GM21723 (cell line): Measurements from ENCODE around the gene THADA.

Experiments used
- ATAC-seq: cut with Tn5 transposase; IDR thresholded peaks from one replicate; pipeline ENCODE4 v1.9.1; 2021; ENCODE audit warnings: mild to moderate bottlenecking, moderate library complexity; ENCODE audit not compliant: unreplicated experiment

Gene THADA

DNA sequence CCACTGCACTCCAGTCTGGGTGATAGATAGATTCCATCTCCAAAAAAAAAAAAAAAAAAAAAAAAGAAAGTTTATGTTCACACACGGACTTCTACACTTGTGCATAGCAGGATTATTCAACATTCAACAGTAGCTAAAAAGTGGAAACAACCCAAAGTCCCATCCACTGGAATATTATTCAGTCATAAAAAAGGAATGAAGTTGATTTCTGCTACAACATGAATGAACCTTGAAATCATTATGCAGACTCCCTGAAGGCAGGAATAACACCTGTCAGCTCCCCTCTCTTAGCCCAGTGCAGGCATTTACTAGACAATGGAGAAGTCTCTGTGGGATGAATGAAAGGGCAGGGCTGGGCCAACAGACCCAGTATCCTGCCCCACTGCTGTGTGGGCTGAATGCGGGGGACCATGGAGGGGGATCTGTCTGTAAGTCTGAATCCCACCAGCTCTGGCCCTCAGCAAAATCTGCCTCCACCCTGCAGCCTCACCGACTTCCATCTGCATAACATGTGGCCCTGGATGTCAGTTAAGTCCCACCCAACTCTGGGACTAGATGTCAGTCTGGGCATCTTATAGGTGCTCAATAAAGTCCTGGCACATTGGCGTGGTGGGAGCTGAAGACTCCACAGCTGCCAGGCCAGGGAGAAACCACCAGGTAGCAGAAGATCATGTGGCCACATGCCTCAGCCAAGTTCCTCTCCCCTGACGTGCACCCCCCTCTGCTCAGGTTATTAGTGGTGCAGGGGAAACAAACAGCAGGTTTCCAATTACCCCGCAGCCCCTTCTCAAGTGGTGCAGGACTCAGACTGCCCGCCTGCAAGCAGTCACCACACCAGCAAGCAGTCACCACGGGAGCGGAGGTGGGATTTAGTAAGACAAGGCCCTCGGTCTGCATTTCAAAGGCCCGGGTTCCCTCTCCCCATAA is 378.3 kb downstream of the THADA start:
- no peak for ATAC-seq

GRCh38 chr2:43216629-43217028 is 379.2 kb downstream of the THADA start:
- ATAC-seq = no peak

DNA sequence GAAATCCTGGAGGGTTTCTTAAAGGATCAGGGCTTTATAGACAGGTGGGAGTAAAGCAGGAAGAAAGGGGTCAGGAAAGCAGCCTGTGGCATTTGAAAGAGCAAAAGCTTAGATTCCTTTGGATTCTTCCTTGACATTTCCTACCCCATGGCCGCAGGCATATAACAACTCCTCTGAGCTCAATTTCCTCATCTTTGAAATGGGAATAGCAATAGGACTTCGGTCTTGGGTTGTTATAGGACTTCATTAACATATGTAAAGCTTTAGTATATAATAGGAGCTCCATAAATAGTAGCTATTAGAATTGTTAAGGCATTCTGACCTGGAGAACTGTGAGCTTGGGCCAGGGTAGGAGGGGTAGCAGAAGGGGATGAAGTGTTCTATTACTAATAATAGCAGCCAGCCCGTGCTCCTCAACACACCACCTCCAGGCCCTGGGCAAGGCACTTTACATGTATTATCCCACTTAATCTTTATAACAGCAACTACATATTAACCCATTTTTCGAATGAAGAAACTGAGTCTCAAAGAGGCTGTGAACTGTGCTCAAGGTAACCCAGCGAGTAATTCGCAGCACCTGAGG is 380.1 kb downstream of the THADA start:
- no peak for ATAC-seq

DNA sequence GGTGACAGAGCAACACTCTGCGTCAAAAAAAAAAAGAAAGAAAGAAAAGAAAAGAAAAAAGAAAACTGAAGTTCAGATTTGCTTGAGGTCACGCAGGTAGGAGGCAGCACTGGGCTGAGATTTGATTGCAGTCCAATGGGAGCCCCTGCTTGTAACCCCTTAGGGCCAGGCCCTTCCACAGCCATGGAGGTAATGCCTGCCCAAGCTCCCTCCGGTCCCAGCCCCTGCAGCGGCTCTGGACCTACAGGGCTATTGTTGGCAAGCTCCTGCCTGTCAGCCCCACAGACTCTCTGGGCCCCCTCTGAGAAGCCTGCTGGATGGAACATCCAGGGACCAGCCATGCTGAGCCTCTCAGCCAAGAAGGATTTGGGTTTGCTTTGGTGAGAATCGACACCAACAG is 381.6 kb downstream of the THADA start:
- ATAC-seq = no peak

GRCh38 chr2:43212931-43213330 is 382.9 kb downstream of the THADA start:
- no peak for ATAC-seq

DNA sequence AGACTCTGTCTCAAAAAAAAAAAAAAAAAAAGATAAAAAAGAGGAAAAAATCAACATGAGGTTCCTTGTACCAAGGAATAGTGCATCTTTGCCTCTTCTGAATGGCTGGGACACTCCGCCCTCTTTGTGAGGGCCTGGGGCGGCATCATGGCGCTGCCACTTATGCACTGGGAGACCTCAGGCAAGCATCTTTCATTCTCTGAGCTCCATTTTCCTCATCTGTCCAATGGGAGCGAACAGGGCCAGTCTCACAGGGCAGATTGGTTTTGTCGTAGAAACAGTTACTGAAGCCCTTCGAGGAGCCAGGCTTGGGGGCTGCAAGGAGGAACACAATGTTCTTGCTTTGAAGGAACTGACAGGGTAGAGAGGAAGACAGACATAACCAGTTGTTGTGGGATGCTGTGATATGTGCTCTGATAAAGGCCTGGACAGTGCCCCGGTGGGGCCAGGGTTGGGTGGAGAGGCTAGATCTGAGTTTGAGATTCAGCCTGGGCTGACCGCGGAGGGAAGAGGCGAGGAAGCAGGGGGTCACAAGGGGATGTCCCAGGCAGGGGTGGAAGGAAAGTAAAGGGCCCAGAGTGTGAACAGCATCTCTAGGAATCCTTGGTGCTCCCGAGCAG is 383.5 kb downstream of the THADA start:
- no peak for ATAC-seq

DNA sequence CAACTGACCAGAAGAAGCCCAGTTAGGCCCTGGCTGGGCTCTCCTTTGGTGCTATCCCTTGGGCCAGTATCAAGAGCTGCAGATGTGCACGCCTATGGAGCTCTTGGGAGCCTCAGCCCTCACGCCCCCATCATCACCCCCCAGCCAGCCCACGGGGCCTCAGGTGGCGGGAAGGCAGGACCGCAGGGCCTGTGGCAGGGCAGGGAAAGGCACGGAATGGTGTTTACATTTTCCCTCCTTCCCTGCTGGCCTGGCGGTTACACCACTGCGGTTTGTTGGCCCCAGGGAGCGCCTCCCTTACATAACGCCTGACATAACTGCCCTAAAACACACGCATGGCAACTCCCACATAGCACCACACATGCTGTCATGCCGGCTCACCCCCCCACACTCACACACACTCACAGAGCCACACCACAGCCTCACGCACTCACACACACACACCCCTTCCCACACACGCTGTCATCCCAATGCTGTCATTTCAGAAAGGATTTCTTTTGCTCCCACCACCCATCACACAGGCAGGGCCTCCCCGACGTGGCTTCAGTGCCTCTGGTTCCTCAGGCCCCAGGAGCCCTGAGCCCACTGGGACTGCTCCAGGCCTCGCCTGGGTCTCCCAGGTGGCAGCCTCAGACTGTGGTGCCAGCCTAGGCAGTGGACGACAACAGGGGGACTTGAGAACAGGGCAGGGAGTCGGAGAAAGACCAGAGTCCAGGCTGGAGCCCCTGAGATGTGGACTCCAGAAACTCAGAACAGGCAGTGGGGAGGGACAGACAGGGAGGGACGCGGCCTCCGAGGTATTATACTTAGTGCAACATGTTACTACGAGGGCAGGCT is 385.2 kb downstream of the THADA start:
- ATAC-seq = no peak

DNA sequence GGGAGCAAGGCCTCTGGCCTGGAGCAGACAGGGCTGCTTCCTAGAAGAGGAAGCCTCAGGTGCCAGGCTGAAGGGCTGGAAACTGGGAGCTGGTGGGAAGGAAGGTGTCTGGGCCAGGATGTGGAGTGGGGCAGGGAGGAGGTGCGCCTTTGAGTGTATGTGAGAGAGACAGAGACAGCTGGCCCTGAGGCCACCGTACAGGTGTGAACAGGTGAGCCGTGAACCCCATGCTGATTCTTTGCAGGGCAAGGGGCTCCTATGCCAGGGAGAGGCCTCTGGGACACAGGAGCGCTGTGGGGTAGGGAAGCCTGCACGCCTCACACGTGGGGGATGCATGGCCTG is 385.7 kb downstream of the THADA start:
- ATAC-seq = no peak

DNA sequence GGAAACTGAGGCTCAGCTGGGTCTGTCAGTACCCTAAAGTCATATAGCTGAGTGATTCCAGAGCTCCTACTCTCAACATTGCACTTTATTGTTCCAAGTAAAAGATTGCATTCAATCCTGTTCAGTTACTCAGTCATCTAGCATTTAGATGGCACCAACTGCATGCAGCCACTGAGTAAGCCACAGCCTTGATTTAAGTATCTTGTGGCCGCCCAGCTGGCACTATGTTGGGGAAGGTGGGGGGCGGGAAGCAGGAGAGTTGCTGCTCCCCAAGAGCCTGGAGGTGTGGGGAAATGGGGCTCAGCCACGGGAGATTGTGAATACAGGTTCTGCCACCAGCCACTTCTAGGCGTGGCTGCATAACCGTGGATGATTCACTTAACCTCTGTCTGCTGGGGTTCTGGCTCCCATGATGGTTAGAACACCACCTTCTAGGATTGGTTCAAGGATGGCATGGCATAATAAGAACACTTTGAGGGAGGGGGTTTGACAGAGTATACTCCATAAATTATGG is 386.6 kb downstream of the THADA start:
- no peak for ATAC-seq

DNA sequence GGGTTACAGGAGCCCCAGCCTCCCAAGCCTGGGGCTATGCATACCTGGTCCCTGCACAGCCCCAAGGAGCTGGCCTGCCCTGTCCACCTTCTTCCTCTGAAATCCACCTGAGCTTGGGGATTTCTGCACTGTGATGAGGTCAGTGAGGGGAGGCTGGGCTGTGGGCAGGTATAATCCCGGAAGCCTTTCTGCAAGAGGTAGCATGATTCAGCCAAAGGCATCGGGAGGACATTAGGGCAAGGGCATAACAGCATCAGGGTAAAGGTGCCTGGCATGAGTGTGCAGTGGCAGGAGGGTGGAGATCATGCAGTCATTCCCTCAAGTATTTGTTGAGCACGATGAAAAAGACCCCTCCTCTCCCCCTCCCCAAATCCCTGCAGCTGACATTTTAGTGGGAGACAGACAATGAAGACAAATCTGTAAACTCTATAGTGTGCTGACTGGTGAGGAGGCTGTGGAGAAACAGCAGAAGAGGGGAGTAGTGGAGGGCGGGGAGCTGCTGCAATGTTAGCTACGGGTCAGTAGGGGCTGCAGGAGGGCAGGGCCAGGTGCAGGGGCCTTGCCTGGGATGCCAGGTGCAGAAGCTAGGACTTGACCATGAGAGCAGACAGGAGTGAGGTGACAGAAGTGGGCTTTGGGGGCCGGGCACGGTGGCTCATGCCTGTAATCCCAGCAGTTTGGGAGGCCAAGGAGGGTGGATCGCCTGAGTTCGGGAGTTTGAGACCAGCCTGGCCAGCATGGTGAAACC is 388.1 kb downstream of the THADA start:
- ATAC-seq = no peak

DNA sequence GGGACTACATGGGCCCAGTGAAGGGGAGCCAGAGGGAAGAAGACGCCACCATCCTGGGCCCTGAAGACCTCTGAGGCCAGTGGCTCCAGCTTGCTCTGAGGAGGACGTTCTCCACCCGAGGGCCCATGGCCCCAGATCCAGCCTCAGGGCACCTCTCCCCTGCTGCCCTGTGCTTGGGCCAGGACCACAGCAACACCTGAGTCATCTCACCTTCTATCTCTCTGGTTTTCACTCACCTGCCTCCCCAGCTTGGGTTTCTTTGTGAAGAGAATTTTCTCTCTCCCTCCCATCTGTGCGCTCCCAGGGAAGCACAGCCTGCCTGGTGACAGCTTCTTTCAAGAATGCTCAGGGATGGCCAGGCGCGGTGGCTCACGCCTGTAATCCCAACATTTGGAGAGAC is 389.2 kb downstream of the THADA start:
- ATAC-seq = no peak

DNA sequence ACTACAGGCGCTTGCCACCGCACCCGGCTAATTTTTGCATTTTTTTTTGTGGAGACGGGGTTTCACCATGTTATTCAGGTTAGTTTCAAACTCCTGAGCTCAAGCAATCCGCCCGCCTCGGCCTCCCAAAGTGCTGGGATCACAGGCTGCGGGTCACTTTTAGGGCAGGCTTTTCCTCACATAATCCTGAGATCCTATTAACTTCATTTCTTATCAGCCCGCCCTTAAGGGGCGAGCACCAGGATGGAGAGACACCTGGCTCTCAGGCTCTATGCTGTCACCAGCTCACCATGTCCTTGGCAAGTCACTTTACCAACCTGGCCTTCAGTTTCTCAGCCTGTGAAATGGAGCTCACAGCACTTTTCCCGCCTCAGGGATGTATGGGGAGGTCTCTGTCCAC is 392.5 kb downstream of the THADA start:
- no peak for ATAC-seq

DNA sequence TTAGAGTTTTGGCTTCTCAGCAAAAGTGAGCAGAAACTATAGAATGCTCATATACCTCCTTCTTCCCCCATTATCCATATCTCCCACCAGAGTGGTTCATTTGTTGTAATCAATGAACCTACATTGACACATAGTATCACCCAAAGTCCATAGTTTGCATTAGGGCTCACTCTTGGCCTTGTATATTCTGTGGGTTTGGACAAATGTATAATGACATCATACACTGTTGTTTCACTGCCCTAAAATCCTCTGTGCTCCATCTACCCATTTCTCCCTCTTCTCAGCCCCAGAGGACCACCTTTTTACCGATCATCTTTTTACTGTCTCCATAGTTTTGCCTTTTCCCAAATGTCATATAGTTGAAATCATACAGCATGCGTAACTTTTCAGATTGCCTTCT is 393.5 kb downstream of the THADA start:
- no peak for ATAC-seq

DNA sequence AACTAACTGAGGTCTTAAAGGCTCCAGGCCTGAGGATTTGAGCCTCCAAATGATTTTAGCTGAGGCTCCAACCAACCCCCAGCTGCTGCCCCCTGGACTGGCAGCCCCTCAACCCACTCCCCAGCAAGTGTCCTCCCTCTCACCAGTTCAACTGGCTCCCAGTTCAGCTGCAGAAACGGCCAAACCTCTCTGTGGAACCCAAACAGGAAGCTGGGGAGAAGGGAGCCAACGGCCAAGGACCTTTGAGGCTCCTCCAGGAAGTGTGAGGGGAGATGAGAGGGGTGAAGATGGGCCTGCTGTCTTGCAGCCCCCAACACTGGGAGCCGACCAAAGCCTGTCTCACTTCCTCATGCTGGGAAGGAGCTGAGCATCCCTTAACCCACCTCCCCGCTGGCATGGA is 394.3 kb downstream of the THADA start:
- no peak for ATAC-seq

GRCh38 chr2:43201016-43201415 is 394.8 kb downstream of the THADA start:
- ATAC-seq = no peak

DNA sequence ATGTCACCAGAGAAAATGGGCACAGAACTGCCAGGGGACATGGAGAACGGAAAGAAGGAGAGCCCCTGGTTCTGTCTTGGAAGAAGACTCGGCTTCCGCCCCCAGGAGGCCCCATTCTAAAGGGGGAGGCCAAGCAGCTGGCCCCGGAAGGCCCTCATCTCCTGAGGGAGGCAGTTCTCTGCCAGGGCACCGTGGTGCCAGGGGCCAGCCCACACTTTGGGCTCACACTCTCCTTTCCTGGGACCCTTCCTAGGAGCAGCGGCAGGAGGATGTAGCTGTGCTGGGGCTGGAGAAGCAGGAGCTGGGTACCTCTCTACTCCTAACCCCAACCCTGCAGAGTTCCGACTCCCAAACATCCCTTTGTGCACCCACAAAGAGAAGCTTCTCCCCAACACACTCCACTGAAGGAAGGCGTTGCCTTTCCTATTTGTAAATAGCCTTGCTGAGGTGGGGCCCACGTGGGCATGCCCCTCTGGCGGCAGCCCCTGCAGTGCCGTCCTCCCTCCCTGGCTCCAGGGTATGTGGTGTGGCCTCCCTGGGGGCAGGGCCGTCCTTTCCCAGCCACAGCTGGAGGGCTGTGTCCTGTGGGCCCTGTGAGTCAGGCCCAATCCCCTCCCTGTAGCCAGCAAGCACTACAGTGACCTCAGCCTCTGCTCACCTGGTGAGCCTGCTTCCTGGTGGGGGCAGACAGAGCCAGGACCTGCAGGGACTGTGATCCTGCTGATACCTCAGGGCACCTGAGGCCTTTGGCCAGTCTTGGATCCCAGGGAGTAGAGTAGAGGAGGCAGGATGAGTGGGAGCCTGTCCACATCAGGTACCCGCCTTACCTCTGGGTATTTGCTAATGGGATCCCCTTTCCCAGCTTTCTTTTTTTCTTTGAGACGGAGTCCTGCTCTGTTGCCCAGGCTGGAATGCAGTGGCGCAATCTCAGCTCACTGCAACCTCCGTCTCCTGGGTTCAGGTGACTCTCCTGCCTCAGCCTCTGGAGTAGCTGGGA is 396.0 kb downstream of the THADA start:
- no peak for ATAC-seq

DNA sequence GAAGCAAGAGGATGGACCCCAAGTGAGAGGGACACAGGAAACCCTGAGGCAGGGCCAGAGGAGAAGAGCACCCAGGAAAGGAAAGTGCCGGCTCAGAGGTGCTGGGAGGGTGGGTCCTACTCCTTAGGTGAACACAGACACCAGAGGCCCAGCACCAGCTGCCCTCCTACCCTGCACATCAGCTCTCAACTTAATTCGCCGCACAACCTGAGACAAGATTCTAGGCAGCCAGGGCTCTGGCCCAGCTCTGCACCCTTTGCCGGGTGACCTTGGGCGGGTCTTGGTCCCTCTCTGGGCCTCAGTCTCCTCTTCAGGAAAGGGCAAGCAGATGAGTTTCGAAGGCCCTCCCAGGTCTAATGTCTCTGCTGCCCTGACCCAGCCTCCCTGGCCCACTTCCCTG is 397.6 kb downstream of the THADA start:
- no peak for ATAC-seq

DNA sequence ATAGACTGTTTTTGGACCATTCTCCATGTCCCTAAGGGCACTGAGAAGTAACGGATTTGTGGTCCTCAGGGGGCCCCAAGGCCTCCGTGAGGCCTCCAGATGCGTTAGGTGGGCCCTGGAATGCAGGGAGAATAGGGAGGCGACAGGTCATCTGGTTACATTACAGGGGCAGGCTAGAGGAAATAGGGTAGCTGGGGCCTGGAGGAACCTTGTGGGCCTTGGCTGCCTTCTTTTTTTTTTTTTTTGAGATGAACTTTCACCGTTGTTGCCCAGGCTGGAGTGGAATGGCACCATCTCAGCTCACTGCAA is 398.3 kb downstream of the THADA start:
- no peak for ATAC-seq
